ENCODE measurements around the gene ST3GAL2. TPM values are rescaled to one million over a fixed set of nuclear protein-coding genes. Genes with fewer than 3 reads are reported as not detected.
A peak's percentile ranks its signal among the peaks of the same experiment; 100 is the strongest.

The ST3GAL2 gene
- total RNA-seq, 1 experiment from 2014 or later: 7.7 TPM

GRCh38 chr16:70419384-70420327 lies 19.2 kb downstream of the ST3GAL2 start:
- peaks cover 10% of the 10 kb centered on the region for H3K36me3 Mint-ChIP-seq (ENCODE audit: insufficient read depth, unreplicated experiment)
- TF ChIP-seq, protein P1, sequence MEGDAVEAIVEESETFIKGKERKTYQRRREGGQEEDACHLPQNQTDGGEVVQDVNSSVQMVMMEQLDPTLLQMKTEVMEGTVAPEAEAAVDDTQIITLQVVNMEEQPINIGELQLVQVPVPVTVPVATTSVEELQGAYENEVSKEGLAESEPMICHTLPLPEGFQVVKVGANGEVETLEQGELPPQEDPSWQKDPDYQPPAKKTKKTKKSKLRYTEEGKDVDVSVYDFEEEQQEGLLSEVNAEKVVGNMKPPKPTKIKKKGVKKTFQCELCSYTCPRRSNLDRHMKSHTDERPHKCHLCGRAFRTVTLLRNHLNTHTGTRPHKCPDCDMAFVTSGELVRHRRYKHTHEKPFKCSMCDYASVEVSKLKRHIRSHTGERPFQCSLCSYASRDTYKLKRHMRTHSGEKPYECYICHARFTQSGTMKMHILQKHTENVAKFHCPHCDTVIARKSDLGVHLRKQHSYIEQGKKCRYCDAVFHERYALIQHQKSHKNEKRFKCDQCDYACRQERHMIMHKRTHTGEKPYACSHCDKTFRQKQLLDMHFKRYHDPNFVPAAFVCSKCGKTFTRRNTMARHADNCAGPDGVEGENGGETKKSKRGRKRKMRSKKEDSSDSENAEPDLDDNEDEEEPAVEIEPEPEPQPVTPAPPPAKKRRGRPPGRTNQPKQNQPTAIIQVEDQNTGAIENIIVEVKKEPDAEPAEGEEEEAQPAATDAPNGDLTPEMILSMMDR (IDR thresholded peaks at IDR 0.05; ENCODE audit: unreplicated experiment): no peak
- CTCF ChIA-PET: interaction anchor here (0.7 kb wide), 1 partner anchor 192 kb away, joined by 3 read pairs; no protein-coding TSS in a partner anchor
- H3K27ac Mint-ChIP-seq (ENCODE audit: low read depth, unreplicated experiment): no peak overlapping the region
- no peaks in the 10 kb centered on the region for H3K27me3 Mint-ChIP-seq (ENCODE audit: insufficient read depth, unreplicated experiment)
- DNase-seq (ENCODE audit: unreplicated experiment): no peak
- intact Hi-C loops (cut with micrococcal nuclease): no loop called here
- POLR2A ChIA-PET: no interaction called here
- no peaks in the 10 kb centered on the region for H3K9me3 Mint-ChIP-seq (ENCODE audit: unreplicated experiment)
- H3K4me3 Mint-ChIP-seq (ENCODE audit: unreplicated experiment): no peak overlapping the region
- no TSS peak for BruUV-seq (replicated peaks)
- H3K4me1 Mint-ChIP-seq (ENCODE audit: insufficient read depth, unreplicated experiment): no peaks in the 10 kb centered on the region

- no peaks in the 10 kb centered on the region for H3K27me3 Mint-ChIP-seq (ENCODE audit: insufficient read depth, unreplicated experiment)
- ChIA-PET CTCF (interaction anchor here (0.6 kb wide), 1 partner anchor 165 kb away, joined by 3 read pairs; no protein-coding TSS in a partner anchor), POLR2A (no interaction called here)
- H3K36me3 Mint-ChIP-seq (ENCODE audit: insufficient read depth, unreplicated experiment): peaks cover 10% of the 10 kb centered on the region
- DNase-seq (ENCODE audit: unreplicated experiment): no peak
- intact Hi-C loops (cut with micrococcal nuclease): no loop called here
- no peak overlapping the region for H3K4me3 Mint-ChIP-seq (ENCODE audit: unreplicated experiment)
- no peaks in the 10 kb centered on the region for H3K4me1 Mint-ChIP-seq (ENCODE audit: insufficient read depth, unreplicated experiment)
- TF ChIP-seq, protein P1 (IDR thresholded peaks at IDR 0.05; ENCODE audit: unreplicated experiment): no peak
- H3K27ac Mint-ChIP-seq (ENCODE audit: low read depth, unreplicated experiment): no peak overlapping the region
- BruUV-seq (replicated peaks): no TSS peak
- H3K9me3 Mint-ChIP-seq (ENCODE audit: unreplicated experiment): no peaks in the 10 kb centered on the region
Measured at GRCh38 chr16:70418993-70419318, 19.9 kb downstream of the ST3GAL2 start.

GRCh38 chr16:70418274-70418992 lies 20.5 kb downstream of the ST3GAL2 start:
- Mint-ChIP-seq H3K4me1 (ENCODE audit: insufficient read depth, unreplicated experiment) (no peaks in the 10 kb centered on the region), H3K9me3 (ENCODE audit: unreplicated experiment) (no peaks in the 10 kb centered on the region), H3K27ac (ENCODE audit: low read depth, unreplicated experiment) (no peak overlapping the region), H3K36me3 (ENCODE audit: insufficient read depth, unreplicated experiment) (peaks cover 10% of the 10 kb centered on the region), H3K27me3 (ENCODE audit: insufficient read depth, unreplicated experiment) (no peaks in the 10 kb centered on the region), H3K4me3 (ENCODE audit: unreplicated experiment) (no peak overlapping the region)
- TF ChIP-seq, protein P1 (IDR thresholded peaks at IDR 0.05; ENCODE audit: unreplicated experiment): no peak
- CTCF ChIA-PET: interaction anchor here (0.6 kb wide), 2 partner anchors 165 to 300 kb away, joined by 3 to 4 read pairs; no protein-coding TSS in a partner anchor
- intact Hi-C loops (cut with micrococcal nuclease): no loop called here
- BruUV-seq (replicated peaks): no TSS peak
- POLR2A ChIA-PET: no interaction called here
- DNase-seq (ENCODE audit: unreplicated experiment): no peak

GRCh38 chr16:70417661-70418060 lies 21.2 kb downstream of the ST3GAL2 start:
- intact Hi-C loops (cut with micrococcal nuclease): no loop called here
- POLR2A ChIA-PET: no interaction called here
- no peaks in the 10 kb centered on the region for H3K27me3 Mint-ChIP-seq (ENCODE audit: insufficient read depth, unreplicated experiment)
- DNase-seq (ENCODE audit: unreplicated experiment): no peak
- H3K4me3 Mint-ChIP-seq (ENCODE audit: unreplicated experiment): no peak overlapping the region
- CTCF ChIA-PET: interaction anchor here (0.6 to 0.8 kb wide), 2 partner anchors 14 to 301 kb away, joined by 3 to 4 read pairs; no protein-coding TSS in a partner anchor
- H3K4me1 Mint-ChIP-seq (ENCODE audit: insufficient read depth, unreplicated experiment): no peaks in the 10 kb centered on the region
- no TSS peak for BruUV-seq (replicated peaks)
- H3K9me3 Mint-ChIP-seq (ENCODE audit: unreplicated experiment): no peaks in the 10 kb centered on the region
- H3K36me3 Mint-ChIP-seq (ENCODE audit: insufficient read depth, unreplicated experiment): peaks cover 10% of the 10 kb centered on the region
- TF ChIP-seq, protein P1 (IDR thresholded peaks at IDR 0.05; ENCODE audit: unreplicated experiment): no peak
- H3K27ac Mint-ChIP-seq (ENCODE audit: low read depth, unreplicated experiment): peak overlapping the region; percentile 44
